ENCODE measurements around the gene PSMC5. TPM values are rescaled to one million over a fixed set of nuclear protein-coding genes. Genes with fewer than 3 reads are reported as not detected.

Gene PSMC5
- 179 and 220 TPM in 2 replicates for polyA plus RNA-seq (2011; rRNA removed)
- polyA minus RNA-seq (2011; rRNA and poly(A)+ RNA removed), result 190 and 197 TPM in 2 replicates

DNA sequence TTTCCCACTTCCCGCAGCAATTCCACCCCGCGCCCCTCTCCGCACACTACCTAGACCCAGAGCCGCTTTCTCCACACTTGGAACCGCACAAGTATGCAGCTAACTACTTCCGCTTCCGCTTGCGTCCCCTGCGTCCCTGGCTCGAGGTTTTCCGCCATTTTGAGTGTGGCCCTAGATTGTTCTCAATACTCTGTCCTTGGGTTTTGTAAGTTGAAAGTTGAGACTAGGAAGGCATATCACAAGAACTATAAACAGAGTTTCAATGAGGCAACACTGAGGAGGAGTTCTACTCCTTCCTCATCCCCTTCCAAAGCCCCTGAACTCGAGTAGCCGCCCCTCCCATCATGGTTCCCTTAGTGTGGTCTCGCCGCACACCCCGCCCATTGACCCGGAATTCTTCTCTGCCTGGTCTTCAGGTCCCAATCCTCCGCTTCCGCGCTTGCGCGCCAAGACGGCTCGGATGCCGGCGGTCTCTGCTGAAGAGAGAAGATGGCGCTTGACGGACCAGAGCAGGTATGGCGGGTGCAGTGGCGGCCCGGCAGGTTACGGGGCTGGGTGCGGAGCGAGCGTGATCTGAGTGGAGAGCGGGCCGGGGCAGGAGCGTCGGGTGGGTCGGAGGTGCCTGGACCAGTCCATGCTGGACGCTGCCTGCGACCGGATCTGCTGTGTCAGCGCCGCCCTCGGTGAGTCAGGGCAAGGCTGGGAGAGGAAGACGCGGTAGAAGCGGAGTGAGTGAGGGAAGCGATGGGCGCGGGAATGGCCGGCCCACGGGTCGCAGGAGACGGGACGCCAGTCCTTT lies at the start of gene PSMC5, which contains the start of gene FTSJ3:
PSMC5 (plus strand) TSS at position 430 of the 799 bp plus-strand sequence; CDS start at position 490, 60 bp downstream.
FTSJ3 (minus strand) TSS at position 662 of the 799 bp plus-strand sequence. CDS start 761 bp downstream, outside the sequence.
- POLR2A ChIA-PET, result interaction anchor here (0.8 to 2.4 kb wide), 9 partner anchors 9 to 501 kb away, joined by 3 to 12 read pairs (median 5); partner anchors contain the start of genes CCDC47, DDX42 and SMARCD2
- Histone ChIP-seq H3K4me3 (ENCODE audit: low read depth, low read length) (peak within 1 kb of the TSS; percentile 91), H3K9me3 (ENCODE audit: control insufficient read depth, insufficient read depth, low read length) (no peaks in the 10 kb centered on the region; the same call in 1 of the 2 replicates), H3K27me3 (ENCODE audit: control insufficient read depth, insufficient read depth, low read length) (no peaks in the 10 kb centered on the region), H3K27ac (ENCODE audit: low read depth, low read length) (peak within 1 kb of the TSS; percentile 83)
- peak; percentile 85 for DNase-seq (ENCODE audit: low read depth, low spot score)
- TF ChIP-seq, protein P1, sequence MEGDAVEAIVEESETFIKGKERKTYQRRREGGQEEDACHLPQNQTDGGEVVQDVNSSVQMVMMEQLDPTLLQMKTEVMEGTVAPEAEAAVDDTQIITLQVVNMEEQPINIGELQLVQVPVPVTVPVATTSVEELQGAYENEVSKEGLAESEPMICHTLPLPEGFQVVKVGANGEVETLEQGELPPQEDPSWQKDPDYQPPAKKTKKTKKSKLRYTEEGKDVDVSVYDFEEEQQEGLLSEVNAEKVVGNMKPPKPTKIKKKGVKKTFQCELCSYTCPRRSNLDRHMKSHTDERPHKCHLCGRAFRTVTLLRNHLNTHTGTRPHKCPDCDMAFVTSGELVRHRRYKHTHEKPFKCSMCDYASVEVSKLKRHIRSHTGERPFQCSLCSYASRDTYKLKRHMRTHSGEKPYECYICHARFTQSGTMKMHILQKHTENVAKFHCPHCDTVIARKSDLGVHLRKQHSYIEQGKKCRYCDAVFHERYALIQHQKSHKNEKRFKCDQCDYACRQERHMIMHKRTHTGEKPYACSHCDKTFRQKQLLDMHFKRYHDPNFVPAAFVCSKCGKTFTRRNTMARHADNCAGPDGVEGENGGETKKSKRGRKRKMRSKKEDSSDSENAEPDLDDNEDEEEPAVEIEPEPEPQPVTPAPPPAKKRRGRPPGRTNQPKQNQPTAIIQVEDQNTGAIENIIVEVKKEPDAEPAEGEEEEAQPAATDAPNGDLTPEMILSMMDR (IDR thresholded peaks at IDR 0.05; ENCODE audit: low read depth, low read length), result peak; percentile 53
- CTCF ChIA-PET, result interaction anchor here (0.6 to 2.5 kb wide), 2 partner anchors 8 to 22 kb away, joined by 5 to 11 read pairs; no protein-coding TSS in a partner anchor

DNA sequence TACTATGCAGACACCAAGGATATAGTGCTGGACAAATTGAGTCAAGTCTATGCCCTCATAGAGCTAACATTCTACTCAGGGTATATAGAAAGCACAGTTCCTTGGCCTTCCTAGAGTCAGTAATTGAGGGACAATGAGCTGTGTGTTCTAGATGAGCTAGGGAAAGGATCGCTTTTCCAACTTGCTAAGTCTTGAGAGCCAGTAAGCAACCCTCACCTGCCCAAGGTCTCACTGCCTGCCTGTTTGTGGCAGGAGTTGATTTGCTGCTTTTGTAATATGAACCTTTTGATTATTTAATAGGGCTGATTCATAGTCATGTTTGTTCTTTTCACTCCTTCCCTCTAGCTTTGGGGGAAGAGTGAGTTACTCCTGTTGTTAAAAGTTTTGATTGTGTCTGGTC lies 46.7 kb upstream of the PSMC5 start:
- CTCF ChIA-PET, result interaction anchor here (0.5 to 1.1 kb wide), 2 partner anchors 54 to 198 kb away, joined by 3 read pairs; no protein-coding TSS in a partner anchor
- Histone ChIP-seq H3K27me3 (ENCODE audit: control insufficient read depth, insufficient read depth, low read length) (no peaks in the 10 kb centered on the region), H3K4me3 (ENCODE audit: low read depth, low read length) (no peak overlapping the region), H3K27ac (ENCODE audit: low read depth, low read length) (no peak overlapping the region), H3K9me3 (ENCODE audit: control insufficient read depth, insufficient read depth, low read length) (no peaks in the 10 kb centered on the region)
- TF ChIP-seq, protein P1 (IDR thresholded peaks at IDR 0.05; ENCODE audit: low read depth, low read length), result no peak
- DNase-seq (ENCODE audit: low read depth, low spot score), result no peak
- POLR2A ChIA-PET, result no interaction called here

DNA sequence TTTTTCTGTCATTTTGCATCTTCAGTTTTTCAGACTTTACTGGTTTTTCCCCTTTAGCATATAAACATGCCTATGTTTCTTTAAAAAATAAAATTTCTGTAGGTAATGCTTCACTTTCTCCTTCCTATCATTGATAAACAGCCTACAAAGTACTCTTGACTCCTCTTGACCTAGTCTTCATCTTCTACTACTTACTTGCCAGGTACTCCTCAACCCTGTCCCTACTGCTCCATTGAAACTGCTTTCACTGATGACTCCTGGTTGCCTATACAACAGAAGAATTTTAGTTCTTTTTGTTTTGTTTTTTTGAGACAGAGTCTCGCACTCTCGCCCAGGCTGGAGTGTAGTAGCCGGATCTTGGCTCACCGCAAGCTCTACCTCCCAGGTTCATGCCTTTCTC lies 46.3 kb upstream of the PSMC5 start:
- POLR2A ChIA-PET, result no interaction called here
- H3K4me3 ChIP-seq (ENCODE audit: low read depth, low read length), result no peak overlapping the region
- H3K27me3 ChIP-seq (ENCODE audit: control insufficient read depth, insufficient read depth, low read length), result no peaks in the 10 kb centered on the region
- no peaks in the 10 kb centered on the region for H3K9me3 ChIP-seq (ENCODE audit: control insufficient read depth, insufficient read depth, low read length)
- TF ChIP-seq, protein P1 (IDR thresholded peaks at IDR 0.05; ENCODE audit: low read depth, low read length), result no peak
- no peak for DNase-seq (ENCODE audit: low read depth, low spot score)
- no peak overlapping the region for H3K27ac ChIP-seq (ENCODE audit: low read depth, low read length)
- CTCF ChIA-PET, result interaction anchor here (0.5 kb wide), 1 partner anchor 199 kb away, joined by 3 read pairs; no protein-coding TSS in a partner anchor

DNA sequence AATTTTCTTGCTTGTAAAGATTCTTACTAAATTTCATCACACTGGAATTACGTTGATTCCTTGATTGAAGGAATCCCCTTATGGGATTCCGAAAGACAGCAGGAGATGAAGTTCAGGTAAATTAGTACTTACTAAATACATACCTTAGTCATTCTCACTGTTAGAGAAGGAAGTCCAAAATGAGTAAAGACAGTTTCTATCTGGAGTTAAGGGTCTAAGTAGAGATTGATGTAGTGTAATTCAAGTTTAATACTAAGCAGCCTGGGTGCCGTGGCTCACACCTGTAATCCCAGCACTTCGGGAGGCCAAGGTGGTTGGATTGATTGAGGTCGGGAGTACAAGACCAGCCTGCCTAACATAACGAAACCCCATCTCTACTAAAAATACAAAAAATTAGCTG lies 43.7 kb upstream of the PSMC5 start:
- H3K27me3 ChIP-seq (ENCODE audit: control insufficient read depth, insufficient read depth, low read length), result no peaks in the 10 kb centered on the region
- no peak overlapping the region for H3K4me3 ChIP-seq (ENCODE audit: low read depth, low read length)
- TF ChIP-seq, protein P1 (IDR thresholded peaks at IDR 0.05; ENCODE audit: low read depth, low read length), result no peak
- ChIA-PET CTCF (no interaction called here), POLR2A (interaction anchor here (0.7 to 1.9 kb wide), 3 partner anchors 9 to 10 kb away, joined by 3 to 6 read pairs (median 5); partner anchors contain the start of genes CCDC47 and DDX42)
- H3K27ac ChIP-seq (ENCODE audit: low read depth, low read length), result no peak overlapping the region
- no peak for DNase-seq (ENCODE audit: low read depth, low spot score)
- H3K9me3 ChIP-seq (ENCODE audit: control insufficient read depth, insufficient read depth, low read length), result no peaks in the 10 kb centered on the region

Measured in AG04450 (cell line).